Measurements from ENCODE around the gene GLG1.

GRCh38 chr16:74654536-74655050, 47.7 kb upstream of the GLG1 start:
- TF ChIP-seq EZH2 (IDR thresholded peaks at IDR 0.05), result no peak
- TF ChIP-seq POLR2A (IDR thresholded peaks at IDR 0.05; ENCODE audit: borderline replicate concordance, extremely low read depth, insufficient read depth, insufficient read length), result no peak
- TF ChIP-seq, protein P1, sequence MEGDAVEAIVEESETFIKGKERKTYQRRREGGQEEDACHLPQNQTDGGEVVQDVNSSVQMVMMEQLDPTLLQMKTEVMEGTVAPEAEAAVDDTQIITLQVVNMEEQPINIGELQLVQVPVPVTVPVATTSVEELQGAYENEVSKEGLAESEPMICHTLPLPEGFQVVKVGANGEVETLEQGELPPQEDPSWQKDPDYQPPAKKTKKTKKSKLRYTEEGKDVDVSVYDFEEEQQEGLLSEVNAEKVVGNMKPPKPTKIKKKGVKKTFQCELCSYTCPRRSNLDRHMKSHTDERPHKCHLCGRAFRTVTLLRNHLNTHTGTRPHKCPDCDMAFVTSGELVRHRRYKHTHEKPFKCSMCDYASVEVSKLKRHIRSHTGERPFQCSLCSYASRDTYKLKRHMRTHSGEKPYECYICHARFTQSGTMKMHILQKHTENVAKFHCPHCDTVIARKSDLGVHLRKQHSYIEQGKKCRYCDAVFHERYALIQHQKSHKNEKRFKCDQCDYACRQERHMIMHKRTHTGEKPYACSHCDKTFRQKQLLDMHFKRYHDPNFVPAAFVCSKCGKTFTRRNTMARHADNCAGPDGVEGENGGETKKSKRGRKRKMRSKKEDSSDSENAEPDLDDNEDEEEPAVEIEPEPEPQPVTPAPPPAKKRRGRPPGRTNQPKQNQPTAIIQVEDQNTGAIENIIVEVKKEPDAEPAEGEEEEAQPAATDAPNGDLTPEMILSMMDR (IDR thresholded peaks at IDR 0.05 in 2 of 3, conservative IDR thresholded peaks at IDR 0.05 in 1 of 3; ENCODE audit: borderline replicate concordance in 1 of 3, insufficient read depth in 1 of 3, low read depth in 2 of 3, low read length in 2 of 3), result no peak
- no peak for TF ChIP-seq CEBPB (IDR thresholded peaks at IDR 0.05; ENCODE audit: low read depth)
- no peak for TF ChIP-seq SIN3A (IDR thresholded peaks at IDR 0.05; ENCODE audit: low read depth)
- TF ChIP-seq JUND (IDR thresholded peaks at IDR 0.05), result no peak
- TF ChIP-seq SP1 (IDR thresholded peaks at IDR 0.05; ENCODE audit: low read depth), result no peak
- TF ChIP-seq EZH2phosphoT487 (IDR thresholded peaks at IDR 0.05; ENCODE audit: borderline replicate concordance), result no peak
- TF ChIP-seq REST (IDR thresholded peaks at IDR 0.05; ENCODE audit: low read depth), result no peak
